ENCODE data around the gene FGD2. TPM values are rescaled to one million over a fixed set of nuclear protein-coding genes. Genes with fewer than 3 reads are reported as not detected.

The FGD2 gene
- total RNA-seq, 2 experiments from 2014 or later: 1.4 to 1.6 TPM

DNA sequence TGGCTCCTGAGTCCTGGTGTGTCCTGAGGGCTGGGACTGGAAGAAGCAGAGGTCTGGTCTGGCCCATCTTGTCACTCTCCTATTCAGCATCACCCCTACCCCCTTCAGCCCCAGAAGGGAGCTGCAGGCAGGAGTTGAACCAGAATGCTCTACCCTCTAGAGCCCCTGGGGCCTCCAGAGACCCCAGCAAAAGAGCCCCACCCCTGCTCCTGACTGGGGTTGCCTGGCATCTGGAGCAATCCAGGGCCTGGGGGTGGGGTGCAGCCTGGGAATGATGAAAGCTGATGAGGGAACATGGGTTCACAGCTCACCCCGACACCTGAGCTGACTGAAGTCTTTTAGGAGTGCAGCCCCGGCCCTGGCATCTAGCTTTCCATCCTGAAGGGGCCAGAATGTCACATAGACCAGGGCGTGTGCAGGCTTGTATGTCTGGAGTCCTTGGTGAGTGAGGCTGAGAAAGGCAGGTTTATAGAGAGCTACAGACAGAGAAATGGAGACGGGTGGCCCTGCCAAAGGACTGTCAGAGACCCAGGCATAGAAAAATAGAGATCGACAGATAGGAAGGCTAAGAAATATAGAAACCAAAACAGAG lies 12.2 kb downstream of the FGD2 start:
- H3K4me3 Mint-ChIP-seq: peak overlapping the region; percentile 26
- intact Hi-C loops (cut with micrococcal nuclease): loop anchor here (1.0 to 5.0 kb wide), 4 partner anchors 130 to 251 kb away; partner anchors contain the start of gene C6orf89
- ATAC-seq (no peak), DNase-seq (no peak)
- peak overlapping the region; percentile 40 for H3K27ac Mint-ChIP-seq
- TF ChIP-seq, protein P1, sequence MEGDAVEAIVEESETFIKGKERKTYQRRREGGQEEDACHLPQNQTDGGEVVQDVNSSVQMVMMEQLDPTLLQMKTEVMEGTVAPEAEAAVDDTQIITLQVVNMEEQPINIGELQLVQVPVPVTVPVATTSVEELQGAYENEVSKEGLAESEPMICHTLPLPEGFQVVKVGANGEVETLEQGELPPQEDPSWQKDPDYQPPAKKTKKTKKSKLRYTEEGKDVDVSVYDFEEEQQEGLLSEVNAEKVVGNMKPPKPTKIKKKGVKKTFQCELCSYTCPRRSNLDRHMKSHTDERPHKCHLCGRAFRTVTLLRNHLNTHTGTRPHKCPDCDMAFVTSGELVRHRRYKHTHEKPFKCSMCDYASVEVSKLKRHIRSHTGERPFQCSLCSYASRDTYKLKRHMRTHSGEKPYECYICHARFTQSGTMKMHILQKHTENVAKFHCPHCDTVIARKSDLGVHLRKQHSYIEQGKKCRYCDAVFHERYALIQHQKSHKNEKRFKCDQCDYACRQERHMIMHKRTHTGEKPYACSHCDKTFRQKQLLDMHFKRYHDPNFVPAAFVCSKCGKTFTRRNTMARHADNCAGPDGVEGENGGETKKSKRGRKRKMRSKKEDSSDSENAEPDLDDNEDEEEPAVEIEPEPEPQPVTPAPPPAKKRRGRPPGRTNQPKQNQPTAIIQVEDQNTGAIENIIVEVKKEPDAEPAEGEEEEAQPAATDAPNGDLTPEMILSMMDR (IDR thresholded peaks at IDR 0.05): no peak
- no peaks in the 10 kb centered on the region for H3K27me3 Mint-ChIP-seq
- peaks cover 32% of the 10 kb centered on the region for H3K4me1 Mint-ChIP-seq (ENCODE audit: low read depth)
- POLR2A ChIA-PET: interaction anchor here (0.8 to 9.0 kb wide), 15 partner anchors 12 to 252 kb away, joined by 3 to 124 read pairs (median 5); partner anchors contain the start of genes C6orf89, FGD2, MTCH1 and PIM1
- no peaks in the 10 kb centered on the region for H3K36me3 Mint-ChIP-seq (ENCODE audit: low read depth)
- no peaks in the 10 kb centered on the region for H3K9me3 Mint-ChIP-seq
- CTCF ChIA-PET: interaction anchor here (0.6 to 19.5 kb wide), 90 partner anchors 9 to 548 kb away, joined by 3 to 784 read pairs (median 4); partner anchors contain the start of genes C6orf89, FGD2, MTCH1 and PIM1

DNA sequence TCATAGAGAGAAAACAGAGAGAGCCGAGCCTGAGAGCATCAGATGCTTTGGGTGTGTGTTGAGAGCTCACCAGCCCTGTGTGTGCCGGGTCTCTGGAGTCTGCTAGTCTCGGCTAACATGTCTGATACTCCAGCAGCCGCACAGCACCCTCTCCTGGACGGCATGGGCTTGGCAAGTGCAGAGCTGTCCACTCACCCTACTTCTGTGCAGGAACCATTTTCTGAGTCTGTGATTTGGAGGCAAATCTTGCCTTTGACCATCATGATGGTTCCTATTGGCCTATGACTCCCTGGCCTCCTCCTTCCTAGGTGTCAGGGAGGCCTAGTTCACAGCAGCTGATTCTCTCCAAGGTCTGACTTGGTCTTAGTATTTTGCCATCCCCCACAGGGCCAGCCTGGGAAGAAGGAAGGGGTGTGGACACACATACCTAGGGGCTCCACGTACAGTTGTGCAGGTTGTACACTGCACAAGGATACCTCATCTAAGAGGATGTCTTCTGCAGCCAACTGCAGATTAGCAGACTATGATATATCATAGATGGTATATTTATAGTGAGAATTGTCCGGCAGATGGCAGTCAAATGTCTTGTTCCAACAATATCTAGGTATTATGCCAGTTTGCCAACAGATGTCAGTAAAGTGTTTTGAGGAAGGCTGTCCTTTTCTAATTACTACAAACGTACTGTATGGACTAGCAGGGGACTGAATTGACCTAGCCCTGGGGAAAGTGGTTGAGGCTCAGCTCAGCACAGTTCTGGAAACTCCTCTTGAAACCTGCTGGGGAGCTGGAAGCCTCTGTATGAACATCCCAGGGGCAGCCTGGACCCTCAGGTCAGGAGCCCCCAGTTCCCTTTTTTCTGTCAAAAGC lies 13.0 kb downstream of the FGD2 start:
- ChIA-PET CTCF (interaction anchor here (0.6 to 19.5 kb wide), 99 partner anchors 9 to 547 kb away, joined by 3 to 784 read pairs (median 4); partner anchors contain the start of genes C6orf89, FGD2, MTCH1 and PIM1), POLR2A (interaction anchor here (0.6 to 9.0 kb wide), 17 partner anchors 9 to 252 kb away, joined by 3 to 124 read pairs (median 5); partner anchors contain the start of genes C6orf89, FGD2, MTCH1 and PIM1)
- Mint-ChIP-seq H3K4me1 (ENCODE audit: low read depth) (peaks cover 40% of the 10 kb centered on the region), H3K36me3 (ENCODE audit: low read depth) (no peaks in the 10 kb centered on the region), H3K27me3 (no peaks in the 10 kb centered on the region), H3K9me3 (no peaks in the 10 kb centered on the region), H3K4me3 (peak overlapping the region; percentile 26), H3K27ac (peak overlapping the region; percentile 66)
- intact Hi-C loops (cut with micrococcal nuclease): loop anchor here (1.0 to 5.0 kb wide), 4 partner anchors 131 to 252 kb away; partner anchors contain the start of gene C6orf89
- DNase-seq: peak; percentile 96
- ATAC-seq: peak; percentile 95
- TF ChIP-seq, protein P1 (IDR thresholded peaks at IDR 0.05): peak; percentile 99

DNA sequence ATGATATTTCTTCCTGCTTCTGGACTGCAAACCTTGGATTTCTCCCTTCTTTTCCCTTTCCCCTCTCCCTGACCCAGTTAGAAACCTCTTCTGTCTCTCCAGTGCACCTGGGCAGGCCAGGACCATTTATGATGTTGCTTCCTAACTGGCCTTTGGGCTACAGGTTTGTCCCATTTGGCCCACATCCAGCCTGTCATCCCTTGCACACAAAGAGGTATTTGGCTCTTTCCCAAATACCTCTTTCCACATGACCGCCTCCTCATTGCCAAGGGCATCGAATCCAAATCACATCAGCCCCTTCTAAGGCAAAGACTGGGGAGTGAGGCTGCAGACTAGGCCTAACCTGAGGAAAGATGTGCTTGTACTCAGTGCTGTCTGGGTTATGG lies 13.6 kb downstream of the FGD2 start:
- ChIA-PET CTCF (interaction anchor here (0.7 to 19.5 kb wide), 36 partner anchors 10 to 547 kb away, joined by 3 to 784 read pairs (median 12); partner anchors contain the start of genes C6orf89, FGD2, MTCH1 and PIM1), POLR2A (interaction anchor here (1.2 to 9.0 kb wide), 7 partner anchors 9 to 194 kb away, joined by 6 to 124 read pairs (median 8); partner anchors contain the start of genes MTCH1, PIM1 and PPIL1)
- Mint-ChIP-seq H3K9me3 (no peaks in the 10 kb centered on the region), H3K4me1 (ENCODE audit: low read depth) (peaks cover 45% of the 10 kb centered on the region), H3K27me3 (no peaks in the 10 kb centered on the region), H3K36me3 (ENCODE audit: low read depth) (no peaks in the 10 kb centered on the region), H3K27ac (peak overlapping the region; percentile 39), H3K4me3 (no peak overlapping the region)
- intact Hi-C loops (cut with micrococcal nuclease): loop anchor here (2.0 to 5.0 kb wide), 3 partner anchors 132 to 252 kb away; partner anchors contain the start of gene C6orf89
- ATAC-seq (no peak), DNase-seq (no peak)
- TF ChIP-seq, protein P1 (IDR thresholded peaks at IDR 0.05): no peak

DNA sequence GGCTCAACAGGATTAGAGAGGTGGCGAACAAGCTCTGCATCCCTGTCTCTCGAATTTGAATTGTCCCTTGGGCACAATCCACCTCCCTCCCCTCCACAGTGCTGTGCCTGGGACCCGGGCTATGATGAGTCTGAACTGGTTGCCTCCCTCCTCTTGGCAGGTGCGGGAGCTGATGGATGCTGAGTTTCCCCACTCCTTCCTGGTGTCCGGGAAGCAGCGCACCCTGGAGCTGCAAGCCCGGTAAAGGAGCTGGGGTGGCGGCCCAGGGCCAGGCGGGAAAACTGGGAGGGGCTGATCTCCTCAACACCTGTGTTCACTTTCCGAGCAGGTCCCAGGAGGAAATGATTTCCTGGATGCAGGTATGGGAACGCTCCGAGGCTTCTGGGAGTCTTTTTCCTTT lies 14.9 kb downstream of the FGD2 start:
- POLR2A ChIA-PET: interaction anchor here (1.1 to 9.0 kb wide), 4 partner anchors 154 to 193 kb away, joined by 3 to 124 read pairs (median 10); partner anchors contain the start of gene PIM1
- ATAC-seq (no peak), DNase-seq (no peak)
- intact Hi-C loops (cut with micrococcal nuclease): no loop called here
- Mint-ChIP-seq H3K4me1 (ENCODE audit: low read depth) (peaks cover 56% of the 10 kb centered on the region), H3K27me3 (no peaks in the 10 kb centered on the region), H3K9me3 (no peaks in the 10 kb centered on the region), H3K4me3 (no peak overlapping the region), H3K27ac (no peak overlapping the region), H3K36me3 (ENCODE audit: low read depth) (no peaks in the 10 kb centered on the region)
- TF ChIP-seq, protein P1 (IDR thresholded peaks at IDR 0.05): no peak
- CTCF ChIA-PET: interaction anchor here (1.1 to 19.5 kb wide), 15 partner anchors 9 to 294 kb away, joined by 3 to 784 read pairs (median 31); partner anchors contain the start of genes C6orf89, MTCH1, PIM1 and PPIL1
